NOMO-1 treated with DMSO at 0.1 percent for 48 hours (cell line): ENCODE measurements around the gene KLHL6.
A peak's percentile ranks its signal among the peaks of the same experiment; 100 is the strongest.
"Not testable (repeated sequence)": the region's sequence is repeated elsewhere in the genome, so short reads cannot be mapped to it uniquely, and the experiment has no call there.

Source experiments
- DNase-seq: peaks from one replicate; lab custom pipeline; 2025; ENCODE audit not compliant: unreplicated experiment; lab: John Stamatoyannopoulos, UW

The KLHL6 gene

DNA sequence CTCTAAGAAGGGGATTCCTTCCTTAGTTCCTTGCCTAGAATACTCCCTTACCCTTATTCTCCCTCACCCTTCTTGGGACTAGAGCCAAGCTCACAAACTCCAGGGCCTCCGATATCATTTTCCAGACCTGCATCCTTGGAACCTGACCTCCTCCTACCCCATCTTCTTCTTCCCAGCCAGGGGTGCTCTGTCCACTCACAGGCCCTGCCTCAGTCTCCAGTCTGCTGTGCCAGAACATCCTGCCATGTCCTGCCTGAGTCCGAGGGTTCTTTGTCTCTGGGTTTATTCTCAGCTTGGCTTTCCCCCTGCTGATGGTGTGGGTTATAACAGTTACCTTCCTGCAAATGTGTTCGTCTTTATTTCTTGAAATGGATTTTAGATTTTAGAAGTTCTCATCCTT, 67.2 kb downstream of the KLHL6 start:
- no peak for DNase-seq

DNA sequence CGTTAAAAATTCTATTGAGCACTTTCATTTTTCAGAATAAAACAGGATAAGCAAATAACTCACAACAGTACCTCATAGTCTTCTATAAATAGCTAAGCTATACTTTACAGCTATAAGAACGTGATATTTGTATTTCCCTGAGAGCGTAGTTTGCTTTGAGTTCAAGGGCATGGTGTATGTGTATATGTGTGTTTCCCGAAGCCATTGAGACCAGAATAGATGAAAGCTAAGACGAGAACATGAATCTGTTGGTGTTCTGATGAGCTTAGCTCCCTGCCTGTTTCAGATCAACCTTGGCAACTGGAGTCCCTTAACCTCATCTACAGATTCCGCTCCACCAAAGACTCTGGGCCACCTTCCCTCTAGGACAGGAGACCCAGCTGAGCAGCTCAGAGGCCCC, 67.6 kb downstream of the KLHL6 start:
- DNase-seq, result no peak

DNA sequence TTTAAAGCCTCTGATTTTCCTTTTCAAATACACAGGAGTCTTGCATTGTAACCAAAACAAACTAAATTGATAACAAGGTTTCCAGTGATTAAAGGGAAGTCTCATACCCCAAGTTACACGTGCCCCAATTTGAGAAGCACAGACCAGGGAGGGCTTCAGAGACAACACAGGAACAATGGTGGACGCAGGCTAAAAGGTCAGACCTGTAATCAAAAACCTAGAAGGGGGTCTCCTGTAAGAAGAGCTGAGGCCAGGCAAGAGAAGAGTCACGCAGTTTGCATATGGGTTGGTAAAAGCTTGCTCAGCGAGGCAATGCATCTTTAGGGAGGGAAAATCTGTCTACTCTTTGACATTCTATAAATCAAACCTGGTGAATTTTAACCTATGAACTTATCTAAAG, 68.5 kb downstream of the KLHL6 start:
- no peak for DNase-seq

DNA sequence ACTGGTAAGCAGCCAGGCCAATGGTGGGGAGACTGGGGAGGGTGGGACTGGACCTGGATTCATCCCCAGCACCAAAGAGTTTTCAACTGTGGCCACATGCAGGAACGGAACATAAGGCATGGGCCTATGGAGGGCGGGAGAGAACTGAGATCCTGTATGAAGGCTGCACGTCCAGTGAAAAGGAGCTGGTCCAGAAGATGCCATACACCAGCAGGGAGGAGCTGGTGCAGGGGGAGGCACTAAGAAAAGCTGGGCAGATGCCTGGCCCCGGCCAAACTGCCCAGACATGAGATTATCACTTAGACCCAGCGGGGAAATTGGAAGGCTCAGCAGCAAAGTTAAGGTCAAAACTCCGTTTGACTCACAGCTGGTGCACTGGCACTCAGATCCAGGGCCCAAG, 69.0 kb downstream of the KLHL6 start:
- no peak for DNase-seq

DNA sequence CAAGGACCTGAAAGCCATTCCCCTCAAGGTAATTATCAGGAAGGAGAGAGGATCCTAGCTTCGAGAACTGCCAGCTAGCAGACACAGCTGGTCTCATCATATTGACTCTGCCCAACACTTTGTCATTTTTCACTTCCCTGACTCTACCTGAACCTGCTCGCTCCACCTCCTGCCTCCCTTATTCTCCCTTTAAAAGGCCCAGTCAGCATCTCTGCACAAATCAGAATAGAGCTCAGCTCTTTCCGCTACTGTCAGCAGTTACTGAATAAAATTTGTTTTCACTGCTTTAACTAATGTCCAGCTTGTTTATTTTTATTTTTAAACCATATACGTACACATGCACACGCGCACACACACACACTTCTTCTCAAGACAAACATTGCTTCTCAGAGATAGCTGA, 69.9 kb downstream of the KLHL6 start:
- DNase-seq, result no peak

DNA sequence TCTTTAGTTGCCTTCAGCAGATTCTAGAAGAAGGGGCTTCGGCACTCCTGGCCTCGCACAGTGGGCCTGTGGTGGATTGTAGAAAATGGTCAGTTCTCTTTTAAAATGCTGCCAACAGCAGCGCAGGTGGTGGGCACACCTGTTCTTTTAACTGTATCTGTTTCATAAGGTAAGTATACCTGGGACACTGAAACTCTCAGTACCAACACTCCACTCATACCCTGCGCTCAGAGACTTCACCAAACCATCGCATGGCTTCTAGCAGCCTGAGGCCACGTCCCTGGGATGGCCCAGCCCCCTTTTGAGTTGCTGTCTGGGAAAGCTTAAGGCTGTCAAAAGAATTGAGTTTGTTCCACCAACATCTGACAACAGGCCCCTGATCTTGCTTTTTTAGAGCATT, 70.4 kb downstream of the KLHL6 start:
- DNase-seq, result no peak

DNA sequence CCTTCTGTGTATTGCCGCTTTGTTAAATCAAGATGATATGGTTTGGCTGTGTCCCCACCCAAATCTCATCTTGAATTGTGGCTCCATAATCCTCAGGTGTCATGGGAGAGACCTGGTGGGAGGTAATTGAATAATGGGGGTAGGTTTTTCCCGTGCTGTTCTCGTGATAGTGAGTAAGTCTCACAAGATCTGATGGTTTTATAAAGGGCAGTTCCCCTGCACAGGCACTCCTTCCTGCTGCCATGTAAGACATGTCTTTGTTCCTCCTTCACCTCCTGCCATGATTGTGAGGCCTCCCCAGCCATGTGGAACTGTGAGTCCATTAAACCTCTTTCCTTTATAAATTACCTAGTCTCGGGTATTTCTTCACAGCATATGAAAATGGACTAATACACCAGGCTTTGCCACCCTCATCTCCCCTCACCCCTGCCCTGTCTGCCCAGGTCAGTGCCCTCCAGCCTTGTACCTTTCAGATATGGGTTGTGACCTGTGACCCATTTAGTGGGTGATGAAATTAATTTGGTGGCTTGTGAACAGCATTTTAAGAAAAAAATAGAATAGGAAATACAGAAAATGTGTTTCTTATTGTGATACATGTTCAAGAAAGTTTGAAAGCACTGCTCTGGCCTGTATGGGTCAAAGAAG, 71.0 kb downstream of the KLHL6 start:
- DNase-seq, result no peak

DNA sequence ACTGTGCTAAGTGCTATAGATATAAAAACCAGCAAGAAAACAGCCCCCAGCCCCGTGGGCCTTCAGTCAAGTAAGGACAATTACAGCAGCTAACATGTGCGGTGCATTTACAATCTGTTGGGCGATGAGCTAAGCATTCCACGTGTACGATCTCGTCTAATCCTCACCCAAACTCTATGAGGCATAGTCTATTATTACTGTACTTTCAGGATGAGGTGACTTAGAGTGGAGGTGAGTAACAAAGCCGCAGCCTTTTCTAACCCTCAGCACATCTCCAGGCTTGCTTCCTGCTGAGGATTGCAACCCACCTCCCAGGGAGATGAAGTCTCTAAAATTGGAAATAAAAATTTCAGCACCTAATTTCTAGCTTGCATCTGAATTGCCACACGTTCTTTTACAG, 73.9 kb downstream of the KLHL6 start:
- DNase-seq, result no peak

DNA sequence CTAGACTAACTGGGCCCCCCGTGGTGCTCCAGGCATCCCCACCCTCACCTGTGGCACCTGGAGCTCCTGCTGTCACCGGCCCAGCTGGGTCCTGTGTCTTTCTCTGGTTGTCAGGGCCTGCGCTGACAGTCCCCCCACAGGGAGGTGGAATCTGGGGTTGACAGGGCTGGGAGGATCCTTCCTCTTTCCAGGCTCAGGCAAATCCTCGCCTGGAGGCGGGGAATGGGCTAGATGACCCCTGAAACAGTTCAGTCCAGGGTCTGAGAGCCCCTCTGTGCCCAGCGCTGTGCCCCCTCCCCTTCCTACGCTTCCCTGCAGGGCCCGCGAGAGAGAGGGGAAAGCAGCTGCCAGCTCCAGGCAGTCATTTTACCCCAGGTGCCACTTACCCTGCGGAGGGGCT, 77.0 kb downstream of the KLHL6 start:
- no peak for DNase-seq

DNA sequence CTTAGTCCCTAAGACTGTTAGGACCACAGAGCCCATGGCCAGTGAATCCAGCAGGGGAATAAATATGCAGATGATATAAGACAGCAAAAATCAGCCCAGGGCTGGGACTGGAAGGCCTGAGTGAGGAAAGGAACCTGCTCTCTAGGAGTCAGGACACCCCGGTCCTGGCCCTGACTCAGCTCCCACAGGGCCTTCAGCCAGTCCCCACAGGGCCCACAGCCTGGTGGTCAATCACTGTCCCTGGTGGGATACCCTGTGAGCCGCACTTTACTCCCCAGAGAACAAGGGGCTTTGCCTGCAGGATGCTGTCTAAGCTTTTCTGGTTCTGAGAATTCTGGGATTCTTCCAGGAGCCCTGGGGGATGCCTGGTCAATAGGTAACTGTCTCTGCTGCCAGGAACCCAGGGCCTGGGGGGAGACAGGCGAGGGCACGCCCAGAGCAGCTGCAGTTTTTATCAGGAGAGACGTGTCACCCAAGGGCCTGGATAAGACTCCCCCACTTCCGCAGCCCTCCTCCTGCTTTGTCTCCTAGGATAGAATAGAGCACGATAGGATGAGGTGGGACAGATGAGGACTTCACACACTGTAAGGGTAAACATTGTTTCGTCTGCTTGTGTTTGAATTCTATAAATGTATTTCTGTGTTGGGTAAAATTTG, 77.6 kb downstream of the KLHL6 start:
- no peak for DNase-seq

DNA sequence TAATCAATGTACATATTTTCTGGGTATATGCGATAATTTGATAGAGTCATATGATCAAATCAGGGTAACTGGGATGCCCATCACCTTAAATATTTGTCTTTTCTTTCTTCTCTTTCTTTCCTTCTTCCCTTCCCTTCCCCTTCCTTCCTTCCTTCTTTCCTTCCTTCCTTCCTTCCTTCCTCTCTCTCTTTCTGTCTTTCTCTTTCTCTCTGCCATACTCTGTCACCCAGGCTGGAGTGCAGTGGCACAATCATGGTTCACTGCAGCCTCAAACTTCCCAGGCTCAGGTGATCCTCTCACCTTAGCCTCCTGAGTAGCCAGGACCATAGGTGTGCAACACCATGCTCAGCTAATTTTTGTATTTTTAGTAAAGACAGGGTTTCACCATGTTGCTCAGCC, 79.7 kb downstream of the KLHL6 start:
- DNase-seq, result not testable (repeated sequence)

DNA sequence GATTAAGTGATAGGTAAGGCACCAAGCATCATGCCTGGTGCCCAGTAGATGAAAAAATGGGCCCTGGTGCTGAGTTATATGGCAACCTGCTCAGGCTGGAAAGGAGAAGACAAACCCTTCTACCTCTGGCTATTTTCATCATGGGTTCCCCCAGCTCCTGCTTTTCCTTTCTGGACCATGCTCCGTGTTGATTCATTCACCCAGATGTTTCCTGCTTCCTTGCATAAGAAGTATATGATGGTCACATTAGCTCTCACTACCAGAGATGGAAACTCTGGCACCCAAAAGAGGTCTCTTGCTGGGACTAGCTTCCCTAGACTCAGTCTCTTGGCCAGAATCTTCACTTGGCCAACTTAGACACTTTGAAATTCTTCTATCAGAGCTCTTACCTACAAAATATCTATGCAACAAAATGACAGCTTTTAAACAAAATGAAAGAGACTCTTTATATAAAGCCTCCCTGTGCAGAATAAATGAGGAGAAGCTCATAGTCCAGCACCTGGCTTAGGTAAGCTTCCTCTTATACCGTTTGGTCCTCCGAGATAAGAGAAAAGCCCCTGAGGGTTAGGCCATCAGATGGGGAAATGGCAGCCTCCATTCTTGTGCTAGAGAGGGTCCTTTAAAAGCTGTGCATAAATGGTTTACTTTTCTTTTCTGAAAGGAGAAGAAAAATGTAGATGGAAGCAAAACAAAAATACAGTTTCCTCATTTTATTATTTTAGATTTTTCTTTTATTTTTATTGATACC, 80.3 kb downstream of the KLHL6 start:
- no peak for DNase-seq

DNA sequence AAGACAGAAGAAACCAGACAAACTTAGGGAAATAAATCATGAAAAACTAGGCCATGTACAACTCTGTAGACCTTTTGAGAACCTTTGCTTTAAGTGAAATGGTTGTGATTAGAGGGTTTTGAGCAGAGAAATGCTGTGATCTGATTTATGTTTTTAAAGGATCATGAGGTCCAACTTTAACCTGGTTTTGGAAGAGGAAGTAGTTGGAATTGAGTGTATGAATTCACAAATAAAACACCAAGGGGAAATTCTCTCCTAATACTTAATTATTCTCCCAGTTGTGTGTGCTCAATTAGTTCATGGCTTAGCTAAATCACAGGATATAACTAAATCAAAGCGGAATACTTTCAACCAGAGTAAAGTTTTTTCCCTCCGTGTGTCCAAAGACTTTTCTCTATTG, 81.5 kb downstream of the KLHL6 start:
- no peak for DNase-seq

DNA sequence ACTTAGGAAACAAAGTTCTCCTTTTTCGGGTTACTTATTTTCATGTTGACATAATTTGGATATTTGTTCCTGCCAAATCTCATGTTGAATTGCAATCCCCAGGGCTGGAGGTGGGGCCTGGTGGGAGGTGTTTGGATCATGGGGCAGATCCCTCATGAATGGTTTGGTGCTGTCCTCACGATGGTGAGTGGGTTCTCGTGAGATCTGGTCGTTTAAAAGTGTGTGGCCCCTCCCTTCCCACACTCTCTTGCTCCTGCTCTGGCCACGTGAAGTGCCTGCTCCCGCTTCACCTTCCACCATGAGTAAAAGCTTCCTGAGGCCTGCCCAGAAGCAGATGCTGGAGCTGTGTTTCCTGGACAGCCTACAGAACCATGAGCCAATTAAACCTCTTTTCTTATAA, 83.4 kb downstream of the KLHL6 start:
- no peak for DNase-seq

DNA sequence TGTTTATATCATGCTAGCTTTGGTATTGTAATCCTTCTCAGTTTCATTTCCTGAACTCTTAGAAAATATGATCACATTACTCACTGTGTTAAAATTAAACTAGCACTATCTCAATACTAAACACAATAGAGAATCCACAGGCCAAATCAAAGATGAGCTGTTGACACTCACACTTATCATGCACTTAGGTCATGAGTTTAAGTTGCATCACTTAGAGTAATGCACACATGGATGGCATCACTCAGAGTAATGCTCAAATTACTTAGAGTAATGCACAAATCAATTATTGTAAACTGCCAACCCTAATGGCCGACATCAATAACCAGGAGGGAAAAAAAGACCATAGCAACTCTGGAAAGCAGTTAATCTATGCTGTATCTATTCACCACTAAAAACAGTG, 87.1 kb downstream of the KLHL6 start:
- DNase-seq, result no peak

DNA sequence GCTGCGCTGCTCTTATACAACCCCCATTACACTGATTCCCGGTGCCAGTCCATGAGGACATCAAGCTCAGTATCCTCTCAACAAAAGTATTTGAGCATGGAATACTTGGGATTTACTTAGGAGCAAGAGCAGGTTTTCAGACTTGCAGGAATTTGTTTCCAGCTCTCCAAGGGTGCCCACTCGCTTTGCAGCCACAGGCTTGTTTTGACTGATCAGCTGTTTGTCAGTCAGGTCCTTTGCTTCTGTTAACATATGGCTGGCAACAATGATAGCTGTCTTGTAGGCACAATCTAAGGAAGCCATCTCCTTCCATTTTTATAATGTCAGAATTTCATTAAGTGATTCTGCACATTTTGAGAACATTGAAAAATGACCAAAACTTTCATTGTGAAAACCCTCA, 88.9 kb downstream of the KLHL6 start:
- no peak for DNase-seq

DNA sequence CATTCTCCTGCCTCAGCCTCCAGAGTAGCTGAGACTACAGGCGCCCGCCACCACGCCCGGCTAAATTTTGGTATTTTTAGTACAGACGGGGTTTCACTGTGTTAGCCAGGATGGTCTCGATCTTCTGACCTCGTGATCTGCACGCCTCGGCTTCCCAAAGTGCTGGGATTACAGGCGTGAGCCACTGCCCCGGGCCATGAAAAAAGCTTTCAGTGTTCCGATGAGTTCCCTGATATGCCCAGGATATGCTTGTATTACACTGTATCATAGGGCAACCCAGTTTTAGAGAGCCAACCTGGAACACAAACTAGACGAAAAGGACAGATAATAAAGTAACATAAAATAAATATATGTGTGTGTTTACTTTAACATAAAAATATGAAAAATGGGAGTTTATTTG, 89.8 kb downstream of the KLHL6 start:
- not testable (repeated sequence) for DNase-seq

DNA sequence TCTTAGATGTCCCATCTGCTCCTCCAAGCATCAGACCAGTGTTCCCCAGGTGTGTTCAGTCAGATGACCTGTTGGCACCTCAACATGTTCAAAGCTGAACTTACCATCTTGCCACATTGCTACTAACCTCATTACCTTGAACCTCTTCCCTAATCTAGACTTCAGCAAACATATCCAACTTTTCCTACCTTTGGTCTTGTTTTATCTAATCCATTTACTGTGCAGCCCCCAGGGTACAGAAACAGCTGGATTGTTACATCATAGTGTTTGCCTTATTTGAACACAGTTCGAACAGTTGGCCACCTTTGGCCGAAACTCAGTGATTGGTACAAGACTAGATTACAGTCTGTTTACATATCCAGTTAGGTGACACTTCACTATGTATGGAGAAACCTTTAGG, 91.0 kb downstream of the KLHL6 start:
- DNase-seq, result no peak

DNA sequence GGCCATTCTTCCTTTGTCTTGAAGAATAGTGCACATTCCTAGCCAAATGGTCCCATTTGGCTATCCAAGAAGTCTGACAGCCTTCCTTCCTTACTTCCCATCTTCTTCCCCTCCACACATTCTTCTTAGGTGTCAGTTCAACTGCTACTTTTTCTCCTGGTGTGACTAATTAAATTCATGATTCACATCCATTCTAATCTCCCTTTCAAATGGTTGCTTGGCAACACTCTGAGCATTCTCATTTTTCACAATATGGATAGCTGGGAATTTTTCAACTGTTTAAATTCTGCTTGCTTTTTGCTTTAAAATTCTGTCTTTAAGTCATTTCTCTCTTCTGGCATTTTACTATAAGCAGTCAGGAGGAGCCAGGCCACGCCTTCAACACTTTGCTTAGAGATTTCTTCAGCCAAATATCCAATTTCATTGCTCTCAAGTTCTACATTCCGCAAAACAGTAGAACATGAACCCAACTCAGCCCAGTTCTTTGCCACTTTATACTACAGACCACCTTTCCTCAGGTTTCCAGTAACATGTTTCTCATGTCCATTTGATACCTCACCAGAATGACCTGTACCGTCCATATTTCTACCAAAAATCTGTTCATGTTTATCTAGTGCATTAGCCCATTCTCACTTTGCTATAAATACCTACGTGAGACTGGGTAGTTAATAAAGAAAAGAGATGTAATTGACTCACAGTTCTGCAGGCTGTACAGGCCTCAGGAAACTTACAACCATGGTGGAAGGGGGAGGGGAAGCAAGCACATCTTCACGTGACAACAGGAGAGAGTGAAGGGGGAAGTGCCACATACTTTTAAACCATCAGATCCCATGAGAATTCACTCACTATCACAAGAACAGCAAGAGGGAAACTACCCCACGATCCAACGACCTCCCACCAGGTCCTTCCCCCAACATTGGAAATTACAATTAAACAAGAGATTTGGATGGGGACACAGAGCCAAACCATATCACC, 95.1 kb downstream of the KLHL6 start:
- peak; percentile 18 for DNase-seq

DNA sequence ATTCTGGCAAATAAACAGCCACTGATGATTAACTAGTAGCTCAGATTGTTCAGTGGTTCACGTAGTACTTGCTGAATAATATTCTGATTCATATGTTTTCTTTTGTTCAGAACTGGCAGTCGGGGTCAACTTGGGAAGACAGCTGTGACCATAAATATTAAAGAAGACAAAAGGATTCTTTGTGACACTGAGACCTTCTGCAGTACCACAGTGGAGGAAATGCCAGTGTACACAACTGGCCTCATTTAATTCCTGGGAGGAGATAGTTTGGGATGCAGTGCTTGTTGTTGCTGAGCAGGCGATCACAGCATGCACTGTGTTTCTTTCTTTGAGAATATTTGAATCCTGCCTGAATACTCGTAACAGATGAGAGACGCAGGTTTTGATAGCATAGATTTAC, 100.4 kb downstream of the KLHL6 start:
- DNase-seq, result no peak

DNA sequence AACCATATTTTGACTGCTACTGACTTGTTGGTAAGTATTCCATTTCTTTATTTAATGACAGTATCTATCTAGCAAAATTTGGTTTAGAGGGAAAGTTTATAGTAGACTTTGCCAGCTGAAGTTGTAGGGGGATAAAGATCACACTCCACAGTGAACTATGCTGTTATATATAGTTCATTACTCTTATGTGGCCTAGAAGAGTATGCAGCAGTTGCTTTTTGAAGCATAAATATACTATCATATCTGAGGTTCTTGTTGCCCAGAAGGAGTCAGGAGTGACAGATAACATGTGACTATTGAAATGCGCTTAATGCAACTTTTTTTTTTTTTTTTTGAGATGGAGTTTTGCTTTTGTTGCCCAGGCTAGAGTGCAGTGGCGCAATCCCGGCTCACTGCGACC, 101.4 kb downstream of the KLHL6 start:
- no peak for DNase-seq
